OCI-LY3 (cell line): ENCODE measurements around the gene DSTN.

Source experiments
- H2AFZ ChIP-seq: fragments of 200-600, 300-600 bp; shearing (Covaris generic); 2 replicates; pipeline ENCODE4 v1.6.0; 2014; ENCODE audit warnings: antibody characterized with exemption, low read depth, low read length
- H3K27ac ChIP-seq: fragments of 200-600, 300-600 bp; sonication (generic); 2 replicates; pipeline ENCODE4 v1.5.1; 2014; ENCODE audit warnings: mild to moderate bottlenecking, low read length, moderate library complexity, mixed read lengths
- H3K27me3 ChIP-seq: fragments of 200-600, 300-600 bp; sonication (generic); 2 replicates; pipeline ENCODE4 v1.6.1; 2014; ENCODE audit warnings: low read depth, low read length, mixed read lengths
- H3K36me3 ChIP-seq: fragments of 200-600, 300-600 bp; sonication (generic); replicated peaks from 2 replicates; pipeline ENCODE3; 2014; ENCODE audit warnings: low read depth, low read length, mixed read lengths
- H3K4me1 ChIP-seq: fragments of 300-600, 200-600 bp; sonication (generic); 2 replicates; pipeline ENCODE4 v1.6.1; 2014; ENCODE audit warnings: low read length, mixed read lengths
- H3K4me2 ChIP-seq: fragments of 200-600, 300-600 bp; sonication (generic); 2 replicates; pipeline ENCODE4 v1.6.1; 2014; ENCODE audit warnings: low read length, mixed read lengths
- H3K4me3 ChIP-seq: fragments of 300-600, 200-600 bp; sonication (generic); 2 replicates; pipeline ENCODE4 v1.5.1; 2014; ENCODE audit warnings: antibody characterized with exemption, mild to moderate bottlenecking, low read length, moderate library complexity
- H3K79me2 ChIP-seq: fragments of 300-600, 200-600 bp; shearing (Covaris generic); 2 replicates; pipeline ENCODE4 v1.6.1; 2014; ENCODE audit warnings: mild to moderate bottlenecking, low read length, mixed read lengths
- H3K9ac ChIP-seq: fragments of 300-600, 200-600 bp; shearing (Covaris generic); 2 replicates; pipeline ENCODE4 v1.6.0; 2014; ENCODE audit warnings: mild to moderate bottlenecking, low read length, moderate library complexity
- H3K9me3 ChIP-seq: fragments of 200-600, 300-600 bp; shearing (Covaris generic); 2 replicates; pipeline ENCODE4 v1.6.1; 2014; ENCODE audit warnings: low read length, mixed read lengths; ENCODE audit not compliant: insufficient read depth
- H4K20me1 ChIP-seq: fragments of 200-600, 300-600 bp; sonication (generic); 2 replicates; pipeline ENCODE4 v1.6.1; 2016; ENCODE audit warnings: low read length, mixed read lengths; ENCODE audit not compliant: insufficient read depth
- CTCF ChIP-seq: fragments of 200-600, 300-600 bp; sonication (generic); IDR thresholded peaks from 2 replicates; pipeline ENCODE4 v1.5.1; 2014; ENCODE audit warnings: antibody characterized with exemption, low read length, low read depth
- EZH2phosphoT487 ChIP-seq: fragments of 200-600 bp; shearing (Covaris generic); IDR thresholded peaks from 2 replicates; pipeline ENCODE4 v1.6.1; 2018; ENCODE audit warnings: antibody characterized with exemption, mixed run types, low read depth

The DSTN gene

DNA sequence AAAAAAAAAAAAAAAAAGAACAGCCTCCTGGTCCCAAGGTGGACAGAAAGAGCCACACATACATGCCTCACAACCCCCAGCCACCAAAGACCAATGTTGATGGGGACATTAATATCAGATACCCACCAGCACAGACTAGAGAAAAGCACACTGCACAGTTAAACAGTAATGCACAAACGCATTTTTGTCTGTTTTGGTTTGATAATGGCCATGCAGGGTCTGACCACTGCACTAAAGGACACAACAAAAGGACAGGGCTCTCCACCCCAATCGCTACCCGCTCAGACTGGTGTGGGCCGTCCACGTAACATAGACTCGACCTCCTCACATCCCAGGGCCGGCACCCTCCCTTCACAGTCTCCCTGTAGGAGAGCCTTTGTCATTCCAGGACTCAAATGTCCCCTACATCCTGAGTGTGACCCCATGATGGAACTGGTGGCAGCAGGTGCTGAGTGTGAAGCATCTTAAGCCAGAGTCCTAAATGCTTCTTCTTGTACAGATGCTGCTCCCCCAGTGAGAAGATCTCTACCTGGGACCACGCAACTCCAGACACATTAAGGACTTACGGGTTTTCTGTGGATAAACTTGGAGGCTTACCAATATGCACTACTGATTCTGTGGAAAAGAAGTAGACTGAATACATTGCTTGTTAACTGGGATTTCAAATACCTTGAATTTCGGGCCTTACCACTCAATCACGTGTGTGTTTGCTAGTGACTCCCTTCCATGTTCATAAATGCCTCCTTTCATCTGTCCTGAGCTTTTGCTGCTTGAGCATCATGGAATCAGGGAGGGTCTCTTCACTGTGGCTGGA is 84.2 kb downstream of the DSTN start:
- H3K4me3 ChIP-seq = no peak overlapping the region
- H2AFZ ChIP-seq = no peak overlapping the region
- H3K4me2 ChIP-seq = no peak overlapping the region
- no peak overlapping the region for H3K9ac ChIP-seq
- H3K27me3 ChIP-seq = no peaks in the 10 kb centered on the region
- no peak overlapping the region for H3K27ac ChIP-seq
- no peak for TF ChIP-seq CTCF
- TF ChIP-seq EZH2phosphoT487 = no peak
- no peaks in the 10 kb centered on the region for H3K79me2 ChIP-seq
- peaks cover 9% of the 10 kb centered on the region for H3K36me3 ChIP-seq
- H3K4me1 ChIP-seq = peaks cover 3% of the 10 kb centered on the region
- H4K20me1 ChIP-seq = peaks cover 3% of the 10 kb centered on the region; the same call in 1 of the 2 replicates
- H3K9me3 ChIP-seq = no peaks in the 10 kb centered on the region

GRCh38 chr20:17654649-17655285 is 84.9 kb downstream of the DSTN start:
- Histone ChIP-seq H3K4me3 (no peak overlapping the region), H3K9me3 (no peaks in the 10 kb centered on the region), H3K9ac (no peak overlapping the region), H3K27ac (no peak overlapping the region), H3K79me2 (no peaks in the 10 kb centered on the region), H3K4me2 (no peak overlapping the region), H3K36me3 (peaks cover 9% of the 10 kb centered on the region), H2AFZ (no peak overlapping the region), H4K20me1 (peaks cover 3% of the 10 kb centered on the region; the same call in 1 of the 2 replicates), H3K4me1 (no peaks in the 10 kb centered on the region), H3K27me3 (no peaks in the 10 kb centered on the region)
- peak; percentile 72 for TF ChIP-seq CTCF
- no peak for TF ChIP-seq EZH2phosphoT487

GRCh38 chr20:17655286-17655651 is 85.4 kb downstream of the DSTN start:
- H3K4me2 ChIP-seq = no peak overlapping the region
- peaks cover 4% of the 10 kb centered on the region for H4K20me1 ChIP-seq

More at GRCh38 chr20:17655286-17655651, 85.4 kb downstream of the DSTN start:
- Histone ChIP-seq H3K27ac (no peak overlapping the region), H3K9me3 (no peaks in the 10 kb centered on the region), H3K36me3 (peaks cover 9% of the 10 kb centered on the region), H3K4me3 (no peak overlapping the region), H3K4me1 (no peaks in the 10 kb centered on the region), H3K79me2 (no peaks in the 10 kb centered on the region), H2AFZ (no peak overlapping the region), H3K27me3 (no peaks in the 10 kb centered on the region), H3K9ac (no peak overlapping the region)
- TF ChIP-seq EZH2phosphoT487 (no peak), CTCF (no peak)
